ENCODE measurements around the gene ZNF557. TPM values are rescaled to one million over a fixed set of nuclear protein-coding genes. Genes with fewer than 3 reads are reported as not detected.

The ZNF557 gene
- total RNA-seq, 1 experiment from 2014 or later, result 14.1 TPM

DNA sequence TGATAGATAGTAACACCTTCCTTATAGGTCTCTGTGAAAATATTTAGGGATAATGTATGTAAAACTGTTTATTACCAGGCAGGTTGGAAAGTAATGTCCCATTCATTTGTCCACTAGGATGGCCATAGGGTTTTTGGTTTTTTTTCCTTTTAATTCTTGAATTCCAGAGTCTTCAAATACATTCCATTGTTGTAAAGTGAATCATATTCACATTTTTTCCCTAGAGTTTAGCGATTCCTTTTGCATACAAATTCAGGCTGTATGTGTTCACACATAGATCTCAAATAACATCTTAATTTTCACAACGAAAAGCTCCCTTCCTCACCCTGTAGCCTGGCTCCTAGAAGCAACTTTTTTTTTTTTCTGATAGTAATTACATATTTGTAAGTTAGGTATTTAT is 1.8 kb upstream of the ZNF557 start:
- DNase-seq (ENCODE audit: low spot score), result no peak
- TF ChIP-seq, protein P1, sequence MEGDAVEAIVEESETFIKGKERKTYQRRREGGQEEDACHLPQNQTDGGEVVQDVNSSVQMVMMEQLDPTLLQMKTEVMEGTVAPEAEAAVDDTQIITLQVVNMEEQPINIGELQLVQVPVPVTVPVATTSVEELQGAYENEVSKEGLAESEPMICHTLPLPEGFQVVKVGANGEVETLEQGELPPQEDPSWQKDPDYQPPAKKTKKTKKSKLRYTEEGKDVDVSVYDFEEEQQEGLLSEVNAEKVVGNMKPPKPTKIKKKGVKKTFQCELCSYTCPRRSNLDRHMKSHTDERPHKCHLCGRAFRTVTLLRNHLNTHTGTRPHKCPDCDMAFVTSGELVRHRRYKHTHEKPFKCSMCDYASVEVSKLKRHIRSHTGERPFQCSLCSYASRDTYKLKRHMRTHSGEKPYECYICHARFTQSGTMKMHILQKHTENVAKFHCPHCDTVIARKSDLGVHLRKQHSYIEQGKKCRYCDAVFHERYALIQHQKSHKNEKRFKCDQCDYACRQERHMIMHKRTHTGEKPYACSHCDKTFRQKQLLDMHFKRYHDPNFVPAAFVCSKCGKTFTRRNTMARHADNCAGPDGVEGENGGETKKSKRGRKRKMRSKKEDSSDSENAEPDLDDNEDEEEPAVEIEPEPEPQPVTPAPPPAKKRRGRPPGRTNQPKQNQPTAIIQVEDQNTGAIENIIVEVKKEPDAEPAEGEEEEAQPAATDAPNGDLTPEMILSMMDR (conservative IDR thresholded peaks at IDR 0.05; ENCODE audit: low read depth, low read length), result no peak
- no peak for TF ChIP-seq EZH2 (IDR thresholded peaks at IDR 0.05; ENCODE audit: borderline replicate concordance, low read depth, low read length, poor library complexity, severe bottlenecking)
- Histone ChIP-seq H3K27ac (ENCODE audit: low read depth, low read length, poor library complexity, severe bottlenecking) (no peak overlapping the region), H3K4me3 (ENCODE audit: low read depth, low read length, poor library complexity, severe bottlenecking) (no peak overlapping the region), H3K27me3 (replicated peaks; ENCODE audit: insufficient read depth, low read depth, low read length, poor library complexity) (no peaks in the 10 kb centered on the region), H3K36me3 (ENCODE audit: insufficient read depth, low read length, poor library complexity, severe bottlenecking) (peaks cover 14% of the 10 kb centered on the region), H3K9me3 (ENCODE audit: low read depth, low read length, poor library complexity, severe bottlenecking) (no peaks in the 10 kb centered on the region), H3K4me1 (ENCODE audit: insufficient read depth, low read length, poor library complexity, severe bottlenecking) (no peaks in the 10 kb centered on the region)
- intact Hi-C loops (cut with micrococcal nuclease; ENCODE audit: unreplicated experiment), result no loop called here
- CTCF ChIA-PET, result no interaction called here
- POLR2A ChIA-PET (ENCODE audit: low non-redundant PET), result no interaction called here
- BruUV-seq (replicated peaks), result no TSS peak

DNA sequence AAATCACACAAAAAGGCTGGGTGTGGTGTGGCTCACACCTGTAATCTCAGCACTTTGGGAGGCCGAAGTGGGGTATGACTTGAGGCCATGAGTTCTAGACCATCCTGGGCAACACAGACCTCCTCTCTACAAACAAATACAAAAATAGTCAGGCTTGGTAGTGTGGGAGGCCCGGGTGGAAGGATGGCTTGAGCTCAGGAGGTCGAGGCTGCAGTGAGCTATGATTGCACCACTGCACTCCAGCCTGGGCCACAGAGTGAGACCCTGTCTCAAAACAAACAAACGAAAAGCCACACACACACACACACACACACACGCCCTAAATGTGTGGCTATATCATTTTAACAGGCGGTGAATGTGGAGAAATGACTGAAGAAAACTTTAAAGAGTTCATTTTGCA is 904 bp upstream of the ZNF557 start:
- H3K36me3 ChIP-seq (ENCODE audit: insufficient read depth, low read length, poor library complexity, severe bottlenecking), result peaks cover 23% of the 10 kb centered on the region
- H3K9me3 ChIP-seq (ENCODE audit: low read depth, low read length, poor library complexity, severe bottlenecking), result no peaks in the 10 kb centered on the region
- no peaks in the 10 kb centered on the region for H3K4me1 ChIP-seq (ENCODE audit: insufficient read depth, low read length, poor library complexity, severe bottlenecking)
- no peak for DNase-seq (ENCODE audit: low spot score)
- H3K27me3 ChIP-seq (replicated peaks; ENCODE audit: insufficient read depth, low read depth, low read length, poor library complexity), result no peaks in the 10 kb centered on the region
- POLR2A ChIA-PET (ENCODE audit: low non-redundant PET), result interaction anchor here (0.5 kb wide), 1 partner anchor 89 kb away, joined by 3 read pairs; no protein-coding TSS in a partner anchor
- no peak overlapping the region for H3K27ac ChIP-seq (ENCODE audit: low read depth, low read length, poor library complexity, severe bottlenecking)
- no TSS peak for BruUV-seq (replicated peaks)
- intact Hi-C loops (cut with micrococcal nuclease; ENCODE audit: unreplicated experiment), result no loop called here
- TF ChIP-seq, protein P1 (conservative IDR thresholded peaks at IDR 0.05; ENCODE audit: low read depth, low read length), result no peak
- no peak for TF ChIP-seq EZH2 (IDR thresholded peaks at IDR 0.05; ENCODE audit: borderline replicate concordance, low read depth, low read length, poor library complexity, severe bottlenecking)
- CTCF ChIA-PET, result no interaction called here
- H3K4me3 ChIP-seq (ENCODE audit: low read depth, low read length, poor library complexity, severe bottlenecking), result peak overlapping the region; percentile 77

DNA sequence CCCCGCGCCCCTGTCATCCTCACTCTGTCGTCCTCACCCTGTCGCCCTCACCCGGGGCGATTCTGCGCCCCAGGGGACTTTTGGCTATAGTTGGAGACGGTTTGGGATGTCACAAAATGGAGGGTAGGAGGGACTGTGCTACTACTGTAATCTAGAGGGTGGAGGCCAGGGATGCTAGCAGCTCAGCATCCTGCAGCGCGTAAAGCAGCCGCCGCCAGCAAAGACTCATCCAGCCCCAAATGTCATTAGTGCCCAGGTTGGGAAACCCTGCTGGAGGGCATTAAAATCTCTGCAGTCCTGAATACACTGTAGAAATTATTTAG is 362 bp downstream of the ZNF557 start:
- POLR2A ChIA-PET (ENCODE audit: low non-redundant PET), result no interaction called here
- no peaks in the 10 kb centered on the region for H3K9me3 ChIP-seq (ENCODE audit: low read depth, low read length, poor library complexity, severe bottlenecking)
- H3K27me3 ChIP-seq (replicated peaks; ENCODE audit: insufficient read depth, low read depth, low read length, poor library complexity), result no peaks in the 10 kb centered on the region
- intact Hi-C loops (cut with micrococcal nuclease; ENCODE audit: unreplicated experiment), result no loop called here
- peak overlapping the region; percentile 77 for H3K4me3 ChIP-seq (ENCODE audit: low read depth, low read length, poor library complexity, severe bottlenecking)
- no peaks in the 10 kb centered on the region for H3K4me1 ChIP-seq (ENCODE audit: insufficient read depth, low read length, poor library complexity, severe bottlenecking)
- no peak for TF ChIP-seq EZH2 (IDR thresholded peaks at IDR 0.05; ENCODE audit: borderline replicate concordance, low read depth, low read length, poor library complexity, severe bottlenecking)
- TF ChIP-seq, protein P1 (conservative IDR thresholded peaks at IDR 0.05; ENCODE audit: low read depth, low read length), result no peak
- no TSS peak for BruUV-seq (replicated peaks)
- no peak for DNase-seq (ENCODE audit: low spot score)
- H3K27ac ChIP-seq (ENCODE audit: low read depth, low read length, poor library complexity, severe bottlenecking), result peak overlapping the region; percentile 83
- CTCF ChIA-PET, result interaction anchor here (0.7 kb wide), 1 partner anchor 170 kb away, joined by 5 read pairs; no protein-coding TSS in a partner anchor
- H3K36me3 ChIP-seq (ENCODE audit: insufficient read depth, low read length, poor library complexity, severe bottlenecking), result peaks cover 32% of the 10 kb centered on the region
